ENCODE data around the gene C7orf33.

DNA sequence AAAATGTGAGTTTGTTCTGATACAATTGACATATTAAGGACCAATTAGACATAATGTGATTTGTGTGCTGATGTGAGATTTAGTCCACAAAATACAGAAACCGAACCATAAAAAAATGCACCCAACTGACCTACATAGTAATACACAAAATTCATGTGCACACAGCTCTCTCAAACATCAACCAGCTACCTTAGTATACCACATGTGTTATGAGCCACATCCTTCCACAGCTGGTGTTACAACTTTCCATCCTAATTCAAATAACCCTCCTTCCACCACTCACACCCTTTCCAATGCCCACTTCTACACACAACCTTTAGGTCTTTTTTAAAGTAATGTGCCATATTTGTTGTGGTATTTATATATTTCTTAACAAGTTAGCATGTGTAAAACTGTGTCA lies 31.7 kb upstream of the C7orf33 start:
- TF ChIP-seq, protein P1, sequence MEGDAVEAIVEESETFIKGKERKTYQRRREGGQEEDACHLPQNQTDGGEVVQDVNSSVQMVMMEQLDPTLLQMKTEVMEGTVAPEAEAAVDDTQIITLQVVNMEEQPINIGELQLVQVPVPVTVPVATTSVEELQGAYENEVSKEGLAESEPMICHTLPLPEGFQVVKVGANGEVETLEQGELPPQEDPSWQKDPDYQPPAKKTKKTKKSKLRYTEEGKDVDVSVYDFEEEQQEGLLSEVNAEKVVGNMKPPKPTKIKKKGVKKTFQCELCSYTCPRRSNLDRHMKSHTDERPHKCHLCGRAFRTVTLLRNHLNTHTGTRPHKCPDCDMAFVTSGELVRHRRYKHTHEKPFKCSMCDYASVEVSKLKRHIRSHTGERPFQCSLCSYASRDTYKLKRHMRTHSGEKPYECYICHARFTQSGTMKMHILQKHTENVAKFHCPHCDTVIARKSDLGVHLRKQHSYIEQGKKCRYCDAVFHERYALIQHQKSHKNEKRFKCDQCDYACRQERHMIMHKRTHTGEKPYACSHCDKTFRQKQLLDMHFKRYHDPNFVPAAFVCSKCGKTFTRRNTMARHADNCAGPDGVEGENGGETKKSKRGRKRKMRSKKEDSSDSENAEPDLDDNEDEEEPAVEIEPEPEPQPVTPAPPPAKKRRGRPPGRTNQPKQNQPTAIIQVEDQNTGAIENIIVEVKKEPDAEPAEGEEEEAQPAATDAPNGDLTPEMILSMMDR (IDR thresholded peaks at IDR 0.05) = no peak
- no peak for TF ChIP-seq POLR2AphosphoS5 (IDR thresholded peaks at IDR 0.05)

All from transverse colon (tissue), 4 donors.